ENCODE measurements around the gene FEZF2. TPM values are rescaled to one million over a fixed set of nuclear protein-coding genes. Genes with fewer than 3 reads are reported as not detected.

Gene FEZF2
- total RNA-seq, 3 donors from 2014 or later = not detected

DNA sequence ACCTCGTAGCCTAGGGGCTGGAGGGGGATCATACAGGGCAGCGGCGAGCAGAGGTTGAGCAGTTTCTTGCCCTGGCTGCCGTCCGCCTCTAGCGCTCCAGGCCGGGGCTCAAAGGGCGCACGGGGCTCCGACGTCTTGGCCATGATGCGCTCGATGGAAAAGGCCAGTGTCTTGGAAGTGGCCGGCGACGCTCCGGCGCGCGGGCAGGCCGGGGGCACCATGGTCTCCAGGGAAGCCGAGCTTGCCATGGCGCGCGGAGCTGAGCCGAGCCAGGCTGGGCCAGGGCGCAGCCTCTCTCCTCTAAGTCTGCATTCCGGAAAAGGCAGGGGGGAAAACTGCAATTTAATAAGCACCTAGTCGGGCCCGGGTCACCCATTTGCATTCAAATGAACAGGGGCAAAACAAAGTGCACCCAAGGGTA is 719 bp downstream of the FEZF2 start:
- Histone ChIP-seq H3K4me1 (ENCODE audit: low read depth) (no peaks in the 10 kb centered on the region), H3K9me3 (no peaks in the 10 kb centered on the region), H3K4me3 (no peak overlapping the region), H3K36me3 (ENCODE audit: low read depth) (no peaks in the 10 kb centered on the region)
- intact Hi-C loops (cut with DNase I, micrococcal nuclease) = no loop called here
- DNase-seq (no peak), ATAC-seq (no peak)
- TF ChIP-seq, protein P1, sequence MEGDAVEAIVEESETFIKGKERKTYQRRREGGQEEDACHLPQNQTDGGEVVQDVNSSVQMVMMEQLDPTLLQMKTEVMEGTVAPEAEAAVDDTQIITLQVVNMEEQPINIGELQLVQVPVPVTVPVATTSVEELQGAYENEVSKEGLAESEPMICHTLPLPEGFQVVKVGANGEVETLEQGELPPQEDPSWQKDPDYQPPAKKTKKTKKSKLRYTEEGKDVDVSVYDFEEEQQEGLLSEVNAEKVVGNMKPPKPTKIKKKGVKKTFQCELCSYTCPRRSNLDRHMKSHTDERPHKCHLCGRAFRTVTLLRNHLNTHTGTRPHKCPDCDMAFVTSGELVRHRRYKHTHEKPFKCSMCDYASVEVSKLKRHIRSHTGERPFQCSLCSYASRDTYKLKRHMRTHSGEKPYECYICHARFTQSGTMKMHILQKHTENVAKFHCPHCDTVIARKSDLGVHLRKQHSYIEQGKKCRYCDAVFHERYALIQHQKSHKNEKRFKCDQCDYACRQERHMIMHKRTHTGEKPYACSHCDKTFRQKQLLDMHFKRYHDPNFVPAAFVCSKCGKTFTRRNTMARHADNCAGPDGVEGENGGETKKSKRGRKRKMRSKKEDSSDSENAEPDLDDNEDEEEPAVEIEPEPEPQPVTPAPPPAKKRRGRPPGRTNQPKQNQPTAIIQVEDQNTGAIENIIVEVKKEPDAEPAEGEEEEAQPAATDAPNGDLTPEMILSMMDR (IDR thresholded peaks at IDR 0.05) = no peak

DNA sequence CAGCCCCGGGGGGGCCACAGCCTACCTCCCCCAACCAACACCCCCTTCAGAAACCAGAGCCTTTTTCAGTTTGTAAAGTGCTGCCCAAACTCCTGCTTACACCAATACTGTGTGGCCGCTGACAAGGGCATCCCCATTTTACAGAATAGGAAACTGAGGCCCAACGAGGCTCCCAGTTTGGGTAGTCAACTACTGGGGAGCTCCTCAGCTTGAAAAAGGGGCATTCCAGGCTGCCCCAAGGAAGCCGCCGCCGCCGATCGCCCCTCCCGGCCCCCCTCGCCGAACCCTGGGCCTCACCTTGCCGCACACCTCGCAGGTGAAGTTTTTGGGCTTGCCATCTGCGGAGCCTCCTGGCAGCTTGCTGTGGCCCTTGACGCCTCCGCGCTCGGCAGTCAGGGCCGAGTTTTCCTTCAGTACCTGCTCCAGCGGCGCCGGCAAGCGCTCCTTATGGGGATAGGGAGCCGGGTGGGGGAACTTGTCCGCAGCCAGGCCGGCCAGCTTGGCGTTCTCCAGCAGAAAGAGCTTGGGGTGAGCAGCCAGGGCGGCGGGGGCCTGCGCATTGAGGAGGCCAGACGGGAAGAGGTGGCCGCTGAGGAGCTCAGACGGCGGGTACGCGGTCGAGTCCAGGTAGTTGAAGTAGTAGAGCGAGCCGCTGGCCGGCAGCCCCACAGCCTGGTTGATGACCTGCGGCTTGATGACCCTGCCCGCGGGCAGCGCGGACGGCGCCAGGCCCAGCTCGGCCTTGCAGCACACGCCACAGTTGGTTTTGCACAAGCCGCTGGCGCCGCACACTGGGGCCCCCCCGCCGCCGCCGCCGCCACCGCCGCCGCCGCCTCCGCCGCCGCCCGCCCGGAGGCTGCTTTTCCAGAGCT is 1.4 kb downstream of the FEZF2 start:
- H3K4me3 ChIP-seq = no peak overlapping the region
- TF ChIP-seq, protein P1 (IDR thresholded peaks at IDR 0.05) = no peak
- DNase-seq (no peak), ATAC-seq (no peak)
- H3K4me1 ChIP-seq (ENCODE audit: low read depth) = no peaks in the 10 kb centered on the region
- no peaks in the 10 kb centered on the region for H3K36me3 ChIP-seq (ENCODE audit: low read depth)
- intact Hi-C loops (cut with DNase I, micrococcal nuclease) = no loop called here
- H3K9me3 ChIP-seq = no peaks in the 10 kb centered on the region

DNA sequence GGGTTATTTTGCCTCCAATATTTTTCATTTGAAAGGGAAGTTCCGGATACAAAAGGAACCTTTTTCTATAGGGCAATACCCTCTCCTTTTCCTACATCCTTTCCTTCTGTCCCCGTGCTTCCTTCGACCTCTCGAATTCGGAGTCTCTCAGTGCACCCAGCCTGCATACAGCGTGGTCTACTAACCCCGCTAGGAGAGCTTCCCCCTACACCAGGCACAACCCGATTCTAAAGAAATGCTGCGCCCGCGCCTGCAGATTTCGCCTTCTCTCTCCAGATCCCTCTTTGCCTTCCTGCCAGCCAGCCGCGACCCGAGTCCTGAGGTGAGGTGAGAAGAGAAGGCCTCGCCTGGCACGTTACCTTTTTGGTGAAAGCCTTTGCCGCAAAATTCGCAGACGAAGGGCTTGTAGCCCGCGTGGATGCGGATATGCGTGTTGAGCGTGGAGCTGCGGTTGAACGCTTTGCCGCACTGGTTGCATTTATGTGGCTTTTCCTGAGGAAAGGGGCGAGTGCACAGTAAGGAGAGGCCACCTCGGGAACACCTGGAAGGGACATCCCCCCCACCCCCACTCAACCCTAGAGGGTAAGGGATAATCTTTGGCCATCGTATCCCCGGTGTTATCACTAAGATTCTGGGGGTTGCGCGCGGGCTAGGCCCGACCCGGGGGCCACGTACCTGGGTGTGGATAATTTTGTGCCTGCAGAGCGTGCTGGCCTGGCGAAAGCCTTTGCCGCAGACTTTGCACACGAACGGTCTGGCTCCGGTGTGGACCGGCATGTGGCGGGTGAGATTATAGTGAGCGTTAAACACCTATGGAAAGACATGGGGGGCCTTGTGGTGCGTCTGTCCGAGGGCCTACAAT is 2.3 kb downstream of the FEZF2 start:
- ATAC-seq = no peak
- H3K4me3 ChIP-seq = no peak overlapping the region
- H3K9me3 ChIP-seq = no peaks in the 10 kb centered on the region
- TF ChIP-seq, protein P1 (IDR thresholded peaks at IDR 0.05) = no peak
- DNase-seq = no peak
- no peaks in the 10 kb centered on the region for H3K4me1 ChIP-seq (ENCODE audit: low read depth)
- intact Hi-C loops (cut with DNase I, micrococcal nuclease) = no loop called here
- no peaks in the 10 kb centered on the region for H3K36me3 ChIP-seq (ENCODE audit: low read depth)

DNA sequence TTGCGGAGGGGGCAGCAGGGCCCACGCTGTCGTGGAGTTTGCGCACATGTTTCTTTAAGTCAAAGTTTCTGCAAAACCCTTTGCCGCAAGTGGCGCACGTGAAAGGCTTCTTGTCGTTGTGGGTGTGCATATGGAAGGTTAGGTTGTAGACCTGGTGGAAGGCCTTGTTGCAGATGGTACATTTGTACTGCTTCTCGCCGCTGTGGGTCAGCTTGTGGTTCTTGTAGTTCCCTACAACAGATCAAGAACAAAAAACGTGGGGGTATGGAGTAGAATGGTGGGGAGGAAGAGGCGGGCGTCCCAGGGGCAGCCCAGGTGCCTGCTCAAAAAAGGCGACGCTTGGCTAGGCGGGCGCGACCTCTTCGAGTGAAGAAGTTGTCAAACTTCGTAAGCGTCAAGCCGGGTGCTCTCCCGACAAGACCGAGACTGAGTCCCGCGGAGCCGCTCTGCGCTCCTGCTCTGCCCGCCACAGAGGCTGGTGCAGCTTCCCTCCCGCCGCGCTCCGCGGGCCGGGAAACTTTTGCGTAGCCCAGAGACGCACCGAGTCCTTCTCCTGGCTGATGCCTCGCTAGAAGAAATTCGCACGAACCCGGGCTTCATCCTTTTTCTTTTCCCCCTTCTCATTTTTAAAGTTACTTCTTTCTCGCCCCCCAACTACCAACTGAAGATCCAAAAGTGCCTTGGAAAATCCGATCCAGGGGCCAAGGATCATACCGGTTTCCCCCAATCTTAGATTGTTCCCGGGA is 3.1 kb downstream of the FEZF2 start:
- Histone ChIP-seq H3K36me3 (ENCODE audit: low read depth) (no peaks in the 10 kb centered on the region), H3K9me3 (no peaks in the 10 kb centered on the region), H3K4me3 (no peak overlapping the region), H3K4me1 (ENCODE audit: low read depth) (no peaks in the 10 kb centered on the region)
- intact Hi-C loops (cut with DNase I, micrococcal nuclease) = no loop called here
- DNase-seq (no peak), ATAC-seq (no peak)
- TF ChIP-seq, protein P1 (IDR thresholded peaks at IDR 0.05) = no peak

DNA sequence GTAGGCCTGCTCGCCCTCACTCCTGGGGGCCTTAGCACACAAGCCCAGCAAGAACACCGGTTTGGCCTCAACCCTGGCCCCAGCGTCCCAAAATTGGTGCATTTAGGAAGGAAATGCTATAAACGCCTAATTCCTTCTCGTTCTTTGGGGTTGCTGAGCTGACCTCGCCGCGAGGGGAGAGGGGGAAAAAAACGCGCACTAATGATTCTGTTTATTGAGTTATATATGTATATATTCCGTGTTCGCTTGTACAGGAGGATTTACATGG is 3.9 kb downstream of the FEZF2 start:
- intact Hi-C loops (cut with DNase I, micrococcal nuclease) = no loop called here
- Histone ChIP-seq H3K36me3 (ENCODE audit: low read depth) (no peaks in the 10 kb centered on the region), H3K4me3 (no peak overlapping the region), H3K9me3 (no peaks in the 10 kb centered on the region), H3K4me1 (ENCODE audit: low read depth) (no peaks in the 10 kb centered on the region)
- ATAC-seq = no peak
- TF ChIP-seq, protein P1 (IDR thresholded peaks at IDR 0.05) = no peak
- DNase-seq = no peak
